GM12878 (cell line): Measurements from ENCODE around the gene CTSF. TPM values are rescaled to one million over a fixed set of nuclear protein-coding genes. Genes with fewer than 3 reads are reported as not detected.

Experiments used
- ATAC-seq: fragments of 200-7000 bp; cut with Tn5 transposase; 3 replicates; pipeline ENCODE4 v1.9.1; 2020; ENCODE audit warnings: mild to moderate bottlenecking, moderate library complexity
- BruUV-seq: library from RNA; stranded (reverse); fragments of 400-500 nt; replicated peaks from 2 replicates; lab custom pipeline; 2021; lab: Mats Ljungman, UMichigan
- CTCF ChIA-PET: fragments of 300-600 bp; sonication (Branson Sonifier 250); formaldehyde crosslinking; extraction: SDS; loops from one replicate; lab custom pipeline; 2021; ENCODE audit warnings: inconsistent platforms; lab: Yijun Ruan, JAX
- POLR2A ChIA-PET: fragments of 350-600 bp; formaldehyde crosslinking; extraction: SDS; loops from one replicate; lab custom pipeline; 2021; ENCODE audit warnings: inconsistent platforms; lab: Charles Lee
- RAD21 ChIA-PET: fragments of 300-600 bp; sonication (Branson Sonifier 250); formaldehyde crosslinking; loops from one replicate; lab custom pipeline; 2023; ENCODE audit warnings: antibody characterized with exemption; ENCODE audit not compliant: unreplicated experiment; lab: Charles Lee
- SMC1A ChIA-PET: fragments of 300-600 bp; sonication (Branson Sonifier 250); formaldehyde crosslinking; loops from one replicate; lab custom pipeline; 2023; ENCODE audit not compliant: unreplicated experiment, uncharacterized antibody; lab: Charles Lee
- DNase-seq: peaks from one replicate; pipeline ENCODE4 v3.0.0-alpha.2; 2011; ENCODE audit warnings: low read depth, low spot score
- FAIRE-seq: peaks from 3 replicates; lab custom pipeline; 2011; peaks lifted over from hg19 to GRCh38; lab: Jason Lieb, UNC
- H2AFZ ChIP-seq: 2 replicates; pipeline ENCODE4 v1.6.0; 2011; ENCODE audit warnings: low read depth, low read length, control low read depth; ENCODE audit not compliant: control insufficient read depth
- H3K27ac ChIP-seq: 2 replicates; pipeline ENCODE4 v1.5.1; 2011; ENCODE audit warnings: control low read depth; ENCODE audit not compliant: control insufficient read depth, insufficient read depth
- H3K27me3 ChIP-seq, 2 experiments: replicated peaks in 1 of 2; 2 replicates each; pipeline versions ENCODE4 v1.6.0 to v1.6.1; 2011; ENCODE audit warnings: low read length in 1 of 2; ENCODE audit not compliant: control insufficient read depth in 2 of 2, insufficient read depth in 2 of 2
- H3K36me3 ChIP-seq, 2 experiments: 2 replicates each; pipeline ENCODE4 v1.5.1; 2011; ENCODE audit warnings: low read length in 1 of 2; ENCODE audit not compliant: control insufficient read depth in 2 of 2, insufficient read depth in 2 of 2
- H3K4me1 ChIP-seq: 2 replicates; pipeline ENCODE4 v1.6.1; 2011; ENCODE audit warnings: mild to moderate bottlenecking, low read length, moderate library complexity, mixed read lengths; ENCODE audit not compliant: control insufficient read depth, insufficient read depth
- H3K4me2 ChIP-seq: 2 replicates; pipeline ENCODE4 v1.6.0; 2011; ENCODE audit warnings: control low read depth; ENCODE audit not compliant: control insufficient read depth, insufficient read depth
- H3K4me3 ChIP-seq: fragments of 200-600 bp; sonication (generic); 2 replicates; pipeline ENCODE4 v1.5.1; 2016
- H3K79me2 ChIP-seq: 2 replicates; pipeline ENCODE4 v1.6.0; 2011; ENCODE audit warnings: low read length; ENCODE audit not compliant: control insufficient read depth, insufficient read depth
- H3K9ac ChIP-seq: 2 replicates; pipeline ENCODE4 v1.8.0; 2011; ENCODE audit warnings: low read length, control low read depth, mixed read lengths; ENCODE audit not compliant: control insufficient read depth, insufficient read depth
- H3K9me3 ChIP-seq: replicated peaks from 3 replicates; pipeline ENCODE4 v1.5.1; 2011; ENCODE audit warnings: mild to moderate bottlenecking, low read length; ENCODE audit not compliant: control insufficient read depth, insufficient read depth
- H4K20me1 ChIP-seq: 2 replicates; pipeline ENCODE4 v1.6.0; 2011; ENCODE audit not compliant: control insufficient read depth, insufficient read depth
- ATF3 ChIP-seq: IDR thresholded peaks from 2 replicates; pipeline ENCODE4 v1.6.1; 2011; ENCODE audit warnings: low read depth, mild to moderate bottlenecking, low read length, moderate library complexity, borderline replicate concordance; ENCODE audit errors: extremely low read depth
- CBX5 ChIP-seq: sonication (generic); IDR thresholded peaks from 2 replicates; pipeline ENCODE4 v1.6.1; 2016; ENCODE audit warnings: low read depth, moderate library complexity, mild to moderate bottlenecking, inconsistent platforms
- CEBPZ ChIP-seq: fragments of 150-350 bp; IDR thresholded peaks from 2 replicates; pipeline ENCODE4 v1.6.1; 2016; ENCODE audit warnings: low read depth, low read length
- CREB1 ChIP-seq: IDR thresholded peaks from 2 replicates; pipeline ENCODE4 v1.6.1; 2012; ENCODE audit warnings: low read depth, mild to moderate bottlenecking, inconsistent platforms
- NBN ChIP-seq: fragments of 450-650 bp; IDR thresholded peaks from 2 replicates; pipeline ENCODE4 v1.6.1; 2016
- NFXL1 ChIP-seq: fragments of 450-650 bp; IDR thresholded peaks from 2 replicates; pipeline ENCODE4 v1.6.1; 2017; ENCODE audit warnings: antibody characterized with exemption, mild to moderate bottlenecking, borderline replicate concordance
- RELB ChIP-seq: fragments of 450-650 bp; IDR thresholded peaks from 2 replicates; pipeline ENCODE4 v1.6.1; 2017; ENCODE audit warnings: low read depth, mild to moderate bottlenecking, moderate library complexity
- SMARCA5 ChIP-seq: fragments of 450-650 bp; IDR thresholded peaks from 2 replicates; pipeline ENCODE4 v1.6.1; 2017; ENCODE audit warnings: mild to moderate bottlenecking
- TCF12 ChIP-seq: IDR thresholded peaks from 2 replicates; pipeline ENCODE4 v1.6.1; 2011; ENCODE audit warnings: low read depth, mild to moderate bottlenecking, low read length
- TCF7 ChIP-seq: IDR thresholded peaks from 2 replicates; pipeline ENCODE4 v1.6.1; 2014; ENCODE audit warnings: antibody characterized with exemption, borderline replicate concordance
- ZBTB4 ChIP-seq: fragments of 450-650 bp; formaldehyde crosslinking; IDR thresholded peaks from 2 replicates; pipeline ENCODE4 v1.4.0; 2022; ENCODE audit warnings: mild to moderate bottlenecking, moderate library complexity
- WGBS: methylation state at CpG from one replicate; pipeline ENCODE4 v1.1.6; 2016; ENCODE audit warnings: low lambda C conversion rate; ENCODE audit not compliant: insufficient replicate concordance, insufficient coverage; ENCODE audit errors: missing lambda C conversion rate; 5-methylcytosine and 5-hydroxymethylcytosine counted together
- in situ Hi-C: fragments of 300-500 bp; cut with MboI; formaldehyde crosslinking; loops from 9 replicates; pipeline ENCODE4 v1.14.3; 2018; ENCODE audit warnings: mixed read lengths
- intact Hi-C: fragments of 100-400 bp; cut with micrococcal nuclease; formaldehyde crosslinking; loops from one replicate; pipeline ENCODE4 v1.14.2; 2022; ENCODE audit not compliant: unreplicated experiment
- polyA plus RNA-seq, 11 experiments: library from polyadenylated mRNA; depleted of rRNA in 4 of 11; unstranded in 6 of 11; stranded (reverse) in 5 of 11; fragments of >200 nt; fragmentation: Nextera tagmentation in 4 of 11; fragmentation: Illumina TruSeq in 1 of 11; extraction: Ambion mirVana in 4 of 11; extraction: Trizol in 1 of 11; gene quantifications; 1 replicate in 1 of 11; 2 replicates in 10 of 11; pipeline versions ENCODE4 v1.2.1 to v1.2.3, GENCODE V29; 2011 to 2016; ENCODE audit warnings: inconsistent platforms in 2 of 11, missing spikeins in 2 of 11, low read depth in 1 of 11
- total RNA-seq, 4 experiments: library from RNA; depleted of rRNA in 3 of 4; stranded (reverse); fragments of >200 nt in 3 of 4; fragmentation: Illumina TruSeq in 1 of 4; extraction: Trizol in 1 of 4; gene quantifications; 2 replicates each; pipeline versions ENCODE4 v1.2.1 to v1.2.3, GENCODE V29; 2013 to 2021
- TF ChIP-seq, protein P1 (sequence below): fragments of 450-650 bp; IDR thresholded peaks from 2 replicates; pipeline ENCODE4 v1.6.1; 2017; ENCODE audit warnings: borderline replicate concordance

CTSF gene
- total and polyA plus RNA-seq, 10 of the 15 experiments (the other 5 are each of a cell fraction or from before 2014, with no cell fraction given), result 0.11 to 0.41 (median 0.26) TPM; not detected in 4

DNA sequence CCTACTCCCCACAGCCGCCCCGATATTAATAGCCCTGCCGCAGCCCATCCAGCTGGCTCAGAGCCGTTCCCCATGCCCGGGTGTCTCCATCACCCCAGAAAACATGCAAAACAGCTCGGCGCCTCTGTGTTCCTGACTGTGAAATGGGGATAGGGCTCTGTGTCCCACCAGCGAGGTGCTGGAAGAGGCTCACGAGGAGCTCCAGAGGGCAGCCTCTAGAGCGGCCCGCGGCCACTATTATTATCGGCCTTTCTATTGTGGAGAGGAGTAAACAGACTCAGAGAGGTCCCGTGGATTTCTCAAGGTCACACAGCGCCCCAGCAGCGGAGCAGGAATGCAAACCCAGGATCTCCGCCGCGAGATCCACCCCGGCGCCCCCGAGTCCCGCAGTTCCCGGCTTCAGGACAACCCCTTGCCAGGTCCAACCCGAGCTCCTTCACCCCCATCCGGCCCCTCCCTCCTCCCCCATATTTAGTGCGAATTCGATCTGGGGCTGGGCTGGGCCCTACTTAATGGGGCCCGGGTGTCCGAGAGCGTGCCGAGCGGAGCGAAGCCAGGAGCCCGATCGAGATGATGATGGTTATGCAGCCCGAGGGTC is 21.9 kb downstream of the CTSF start, which contains the start of gene ACTN3:
TSS of gene ACTN3 (plus strand) at position 536 of the 598 bp plus-strand sequence. CDS start at position 571, 35 bp downstream.
- H3K9ac ChIP-seq, result peak within 1 kb of the TSS; percentile 79
- DNase-seq (no peak), FAIRE-seq (no peak), ATAC-seq (peak; percentile 5)
- ChIA-PET POLR2A (interaction anchor here (0.9 to 4.0 kb wide), 9 partner anchors 14 to 131 kb away, joined by 3 to 26 read pairs (median 6); partner anchors contain the start of genes CCDC87, CCS, DPP3 and PELI3), CTCF (interaction anchor here (0.6 to 4.3 kb wide), 8 partner anchors 16 to 995 kb away, joined by 3 to 32 read pairs (median 3); partner anchors contain the start of genes CCDC87, CCS, RBM14 and RBM4), RAD21 (interaction anchor here (1.0 to 2.9 kb wide), 6 partner anchors 31 to 132 kb away, joined by 4 to 37 read pairs (median 6); partner anchors contain the start of genes MRPL11, PELI3, RBM4 and RBM4B), SMC1A (interaction anchor here (0.5 to 5.6 kb wide), 6 partner anchors 9 to 132 kb away, joined by 3 to 37 read pairs (median 4); partner anchors contain the start of gene RBM4B)
- BruUV-seq, result no TSS peak
- peak within 1 kb of the TSS; percentile 86 for H3K4me3 ChIP-seq
- 5% methylated on average over 37 of the region's 37 CpGs for WGBS
- in situ Hi-C loops, result no loop called here
- H3K36me3 ChIP-seq, result peaks cover 0 to 2% of the 10 kb centered on the region in 2 experiments; a peak in 1 of 4 replicates
- intact Hi-C loops, result loop anchor here (1.0 kb wide), 1 partner anchor 132 kb away; no protein-coding TSS in a partner anchor
- peaks cover 10% of the 10 kb centered on the region for H3K4me1 ChIP-seq
- no peaks in the 10 kb centered on the region for H3K27me3 ChIP-seq
- H4K20me1 ChIP-seq, result no peaks in the 10 kb centered on the region
- H3K79me2 ChIP-seq, result peaks cover 2% of the 10 kb centered on the region
- peak within 1 kb of the TSS; percentile 72 for H3K27ac ChIP-seq
- H2AFZ ChIP-seq, result peak within 1 kb of the TSS; percentile 89
- peak within 1 kb of the TSS; percentile 97 for H3K4me2 ChIP-seq
- no peaks in the 10 kb centered on the region for H3K9me3 ChIP-seq
- peak; percentile 58 for TF ChIP-seq NBN
- no peak for TF ChIP-seq CBX5
- no peak for TF ChIP-seq TCF7
- TF ChIP-seq NFXL1, result peak; percentile 87
- peak; percentile 98 for TF ChIP-seq SMARCA5
- TF ChIP-seq CREB1, result no peak
- peak; percentile 65; the same call in 1 of the 2 replicates for TF ChIP-seq RELB
- no peak for TF ChIP-seq TCF12
- no peak for TF ChIP-seq ATF3
- TF ChIP-seq CEBPZ, result no peak
- TF ChIP-seq, protein P1, sequence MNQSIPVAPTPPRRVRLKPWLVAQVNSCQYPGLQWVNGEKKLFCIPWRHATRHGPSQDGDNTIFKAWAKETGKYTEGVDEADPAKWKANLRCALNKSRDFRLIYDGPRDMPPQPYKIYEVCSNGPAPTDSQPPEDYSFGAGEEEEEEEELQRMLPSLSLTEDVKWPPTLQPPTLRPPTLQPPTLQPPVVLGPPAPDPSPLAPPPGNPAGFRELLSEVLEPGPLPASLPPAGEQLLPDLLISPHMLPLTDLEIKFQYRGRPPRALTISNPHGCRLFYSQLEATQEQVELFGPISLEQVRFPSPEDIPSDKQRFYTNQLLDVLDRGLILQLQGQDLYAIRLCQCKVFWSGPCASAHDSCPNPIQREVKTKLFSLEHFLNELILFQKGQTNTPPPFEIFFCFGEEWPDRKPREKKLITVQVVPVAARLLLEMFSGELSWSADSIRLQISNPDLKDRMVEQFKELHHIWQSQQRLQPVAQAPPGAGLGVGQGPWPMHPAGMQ, result no peak
- no peak for TF ChIP-seq ZBTB4 (CRISPR knock-in tag)
